VCaP (cell line): Measurements from ENCODE around the gene SMURF2.
A peak's percentile ranks its signal among the peaks of the same experiment; 100 is the strongest.

Experiments
- H3K27ac ChIP-seq: fragments of 450-650 bp; 2 replicates; pipeline ENCODE4 v1.5.1; 2017
- CTCF ChIP-seq: fragments of 450-650 bp; conservative IDR thresholded peaks from 2 replicates; pipeline ENCODE4 v1.5.1; 2017; ENCODE audit warnings: mild to moderate bottlenecking, moderate library complexity

The SMURF2 gene

GRCh38 chr17:64632606-64633005 is 29.5 kb downstream of the SMURF2 start:
- no peak overlapping the region for H3K27ac ChIP-seq
- no peak for TF ChIP-seq CTCF

GRCh38 chr17:64632194-64632593 is 29.9 kb downstream of the SMURF2 start:
- H3K27ac ChIP-seq = no peak overlapping the region
- TF ChIP-seq CTCF = no peak

- no peak for TF ChIP-seq CTCF
- peak overlapping the region; percentile 38 for H3K27ac ChIP-seq
Observed at GRCh38 chr17:64630309-64631223, 31.5 kb downstream of the SMURF2 start.

GRCh38 chr17:64628641-64629040 is 33.5 kb downstream of the SMURF2 start:
- no peak for TF ChIP-seq CTCF
- H3K27ac ChIP-seq = no peak overlapping the region

GRCh38 chr17:64627797-64628196 is 34.3 kb downstream of the SMURF2 start:
- no peak for TF ChIP-seq CTCF
- no peak overlapping the region for H3K27ac ChIP-seq

- no peak for TF ChIP-seq CTCF
- peak overlapping the region; percentile 38 for H3K27ac ChIP-seq
Observed at GRCh38 chr17:64626827-64627226, 35.3 kb downstream of the SMURF2 start.

GRCh38 chr17:64625541-64625940 is 36.6 kb downstream of the SMURF2 start:
- H3K27ac ChIP-seq = no peak overlapping the region
- no peak for TF ChIP-seq CTCF
